AG04449 (cell line): ENCODE data around the gene LZTS3.

Experiments used
- CTCF ChIA-PET: fragments of 350-600 bp; formaldehyde crosslinking; extraction: SDS; loops from one replicate; lab custom pipeline; 2021; ENCODE audit warnings: antibody characterized with exemption; lab: Yijun Ruan, JAX
- POLR2A ChIA-PET: fragments of 400-600, 350-600 bp; formaldehyde crosslinking; extraction: SDS; loops from one replicate; lab custom pipeline; 2020; ENCODE audit warnings: antibody characterized with exemption, inconsistent platforms; lab: Yijun Ruan, JAX
- DNase-seq: peaks from one replicate; pipeline ENCODE4 v3.0.0-alpha.2; 2010; ENCODE audit warnings: low read depth, low spot score
- H3K4me3 ChIP-seq: 2 replicates; pipeline ENCODE4 v1.5.1; 2011; ENCODE audit warnings: low read depth, mild to moderate bottlenecking, control low read depth, low read length
- TF ChIP-seq, protein P1 (sequence below): IDR thresholded peaks from one replicate; pipeline ENCODE4 v1.5.1; 2011; ENCODE audit warnings: mild to moderate bottlenecking, moderate library complexity, low read length, control low read depth, inconsistent platforms; ENCODE audit not compliant: insufficient read depth; ENCODE audit errors: missing control alignments

Gene LZTS3

DNA sequence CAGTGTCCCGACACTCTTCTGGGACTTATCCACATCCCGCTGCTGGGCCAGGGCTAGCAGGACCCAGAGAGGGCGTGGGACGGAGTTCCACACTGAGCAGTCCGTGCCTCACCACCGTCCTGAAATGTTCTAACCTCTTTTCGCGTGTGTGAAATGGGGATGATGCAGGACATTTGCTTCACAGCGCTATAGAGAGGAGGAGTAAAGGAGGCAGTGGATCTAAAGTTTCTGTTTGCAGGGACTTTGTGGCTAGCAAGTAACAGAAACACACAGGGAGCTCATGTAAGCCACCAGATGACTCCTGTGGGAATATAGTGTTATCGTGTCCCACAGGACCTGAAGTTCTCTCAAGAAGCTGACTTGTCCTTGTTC is 36.6 kb upstream of the LZTS3 start:
- TF ChIP-seq, protein P1, sequence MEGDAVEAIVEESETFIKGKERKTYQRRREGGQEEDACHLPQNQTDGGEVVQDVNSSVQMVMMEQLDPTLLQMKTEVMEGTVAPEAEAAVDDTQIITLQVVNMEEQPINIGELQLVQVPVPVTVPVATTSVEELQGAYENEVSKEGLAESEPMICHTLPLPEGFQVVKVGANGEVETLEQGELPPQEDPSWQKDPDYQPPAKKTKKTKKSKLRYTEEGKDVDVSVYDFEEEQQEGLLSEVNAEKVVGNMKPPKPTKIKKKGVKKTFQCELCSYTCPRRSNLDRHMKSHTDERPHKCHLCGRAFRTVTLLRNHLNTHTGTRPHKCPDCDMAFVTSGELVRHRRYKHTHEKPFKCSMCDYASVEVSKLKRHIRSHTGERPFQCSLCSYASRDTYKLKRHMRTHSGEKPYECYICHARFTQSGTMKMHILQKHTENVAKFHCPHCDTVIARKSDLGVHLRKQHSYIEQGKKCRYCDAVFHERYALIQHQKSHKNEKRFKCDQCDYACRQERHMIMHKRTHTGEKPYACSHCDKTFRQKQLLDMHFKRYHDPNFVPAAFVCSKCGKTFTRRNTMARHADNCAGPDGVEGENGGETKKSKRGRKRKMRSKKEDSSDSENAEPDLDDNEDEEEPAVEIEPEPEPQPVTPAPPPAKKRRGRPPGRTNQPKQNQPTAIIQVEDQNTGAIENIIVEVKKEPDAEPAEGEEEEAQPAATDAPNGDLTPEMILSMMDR, result no peak
- DNase-seq, result no peak
- ChIA-PET CTCF (interaction anchor here (1.8 to 8.1 kb wide), 2 partner anchors 11 to 17 kb away, joined by 4 to 74 read pairs; no protein-coding TSS in a partner anchor), POLR2A (no interaction called here)
- peak overlapping the region; percentile 89 for H3K4me3 ChIP-seq

DNA sequence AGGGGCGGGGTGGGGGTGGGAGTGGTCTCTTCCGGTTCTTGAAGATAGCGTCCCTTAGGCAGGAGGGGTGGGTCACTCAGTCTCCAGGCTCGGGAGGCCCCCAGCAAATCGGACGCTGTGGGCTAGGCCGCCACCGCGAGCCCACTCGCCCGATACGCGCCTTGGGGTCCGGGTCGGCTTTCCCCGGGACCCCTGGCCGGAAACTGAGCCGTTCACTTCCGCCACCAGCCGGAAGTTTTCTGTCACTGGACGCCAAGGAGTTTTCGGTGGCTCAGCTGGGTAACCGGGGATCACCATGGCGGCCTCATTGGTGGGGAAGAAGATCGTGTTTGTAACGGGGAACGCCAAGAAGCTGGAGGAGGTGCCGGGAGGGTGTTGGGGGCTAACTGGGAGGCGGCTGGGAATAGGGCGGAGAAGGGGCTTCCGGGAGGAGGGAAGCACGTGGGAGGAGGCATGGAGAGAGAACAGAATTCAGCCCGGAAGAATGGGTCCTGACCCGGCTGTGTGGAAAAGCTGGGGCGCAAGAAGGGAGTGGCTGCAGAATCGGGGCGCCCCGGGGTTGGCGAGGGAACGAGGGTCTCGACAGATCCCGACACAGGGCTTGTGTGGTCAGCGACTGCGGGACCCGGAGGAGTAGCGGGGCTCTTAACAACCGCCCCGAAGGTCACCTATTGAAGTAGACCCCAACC is 36.1 kb upstream of the LZTS3 start, which contains the start of gene ITPA:
Gene ITPA (plus strand): TSS at position 242 of the 689 bp plus-strand sequence. CDS start 54 bp downstream, at position 296.
- peak within 1 kb of the TSS; percentile 89 for H3K4me3 ChIP-seq
- no peak for DNase-seq
- ChIA-PET POLR2A (interaction anchor here (1.4 kb wide), 1 partner anchor 11 kb away, joined by 3 read pairs; no protein-coding TSS in a partner anchor), CTCF (interaction anchor here (1.6 to 8.1 kb wide), 3 partner anchors 11 to 18 kb away, joined by 3 to 74 read pairs (median 4); no protein-coding TSS in a partner anchor)
- TF ChIP-seq, protein P1, result no peak

DNA sequence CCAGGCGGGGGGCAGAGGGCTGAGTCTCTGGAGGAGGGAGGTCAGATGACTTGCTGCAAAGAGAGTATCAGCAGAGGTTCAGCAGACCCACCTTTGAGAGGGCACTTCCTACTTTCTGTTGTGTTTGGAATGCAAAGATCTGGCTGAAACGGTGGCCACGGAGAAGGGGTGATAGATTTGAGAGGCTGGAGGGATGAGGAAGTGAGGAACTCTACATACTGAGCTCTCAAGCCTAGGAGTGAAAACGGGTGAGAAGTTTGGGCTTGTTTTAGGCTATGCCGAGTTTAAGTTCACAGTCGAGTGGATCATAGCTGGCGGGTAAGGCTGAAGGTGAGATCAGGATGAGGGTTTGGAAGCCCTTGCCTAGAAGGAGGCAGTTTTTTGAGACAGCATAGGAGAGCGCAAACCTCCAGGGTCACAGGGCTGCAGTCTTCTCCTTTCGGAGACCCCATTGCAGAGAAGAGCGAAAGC is 35.5 kb upstream of the LZTS3 start:
- ChIA-PET CTCF (interaction anchor here (1.6 to 8.1 kb wide), 2 partner anchors 12 to 15 kb away, joined by 3 to 74 read pairs; no protein-coding TSS in a partner anchor), POLR2A (interaction anchor here (1.4 kb wide), 1 partner anchor 12 kb away, joined by 3 read pairs; no protein-coding TSS in a partner anchor)
- peak overlapping the region; percentile 89 for H3K4me3 ChIP-seq
- no peak for DNase-seq
- TF ChIP-seq, protein P1, result no peak

DNA sequence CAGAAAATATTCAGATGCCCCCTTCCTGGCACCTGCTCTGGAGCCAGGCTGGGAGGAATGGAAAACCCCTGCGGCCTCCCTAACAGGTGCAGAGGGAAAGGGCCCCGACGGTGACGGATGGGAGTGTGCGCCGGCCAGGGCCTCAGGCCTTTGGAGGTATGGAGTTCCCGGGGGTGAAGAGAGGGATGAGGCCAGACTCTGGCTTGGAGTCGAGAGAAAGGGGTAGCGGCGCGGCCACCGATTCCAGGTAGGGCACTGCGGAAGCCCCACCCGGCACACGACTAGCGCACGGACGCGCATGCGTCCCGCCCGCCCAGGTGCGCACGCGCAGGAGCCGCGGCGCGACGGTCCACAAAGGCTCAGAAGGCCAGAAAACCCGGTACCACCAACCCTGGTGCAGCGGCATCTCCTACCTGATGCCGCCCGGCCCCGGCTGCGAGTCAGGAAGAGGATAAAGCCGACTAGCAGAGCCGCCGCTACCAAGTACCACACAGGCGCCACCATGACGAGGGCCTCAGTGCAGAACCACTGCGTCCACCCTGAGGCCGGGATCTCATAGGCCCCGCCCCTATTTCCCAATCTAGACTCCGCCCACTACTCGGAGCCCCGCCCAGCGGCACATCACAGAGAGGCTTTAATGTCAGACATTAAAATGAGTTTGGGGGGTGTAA is 30.9 kb upstream of the LZTS3 start, which contains the start of gene DDRGK1:
Gene DDRGK1 (minus strand): TSS at position 559 of the 671 bp plus-strand sequence. CDS start 55 bp downstream, at position 504.
- peak within 1 kb of the TSS; percentile 93 for H3K4me3 ChIP-seq
- TF ChIP-seq, protein P1, result no peak
- ChIA-PET CTCF (interaction anchor here (2.5 kb wide), 1 partner anchor 15 kb away, joined by 14 read pairs; no protein-coding TSS in a partner anchor), POLR2A (interaction anchor here (1.2 kb wide), 1 partner anchor 35 kb away, joined by 5 read pairs; no protein-coding TSS in a partner anchor)
- no peak for DNase-seq

DNA sequence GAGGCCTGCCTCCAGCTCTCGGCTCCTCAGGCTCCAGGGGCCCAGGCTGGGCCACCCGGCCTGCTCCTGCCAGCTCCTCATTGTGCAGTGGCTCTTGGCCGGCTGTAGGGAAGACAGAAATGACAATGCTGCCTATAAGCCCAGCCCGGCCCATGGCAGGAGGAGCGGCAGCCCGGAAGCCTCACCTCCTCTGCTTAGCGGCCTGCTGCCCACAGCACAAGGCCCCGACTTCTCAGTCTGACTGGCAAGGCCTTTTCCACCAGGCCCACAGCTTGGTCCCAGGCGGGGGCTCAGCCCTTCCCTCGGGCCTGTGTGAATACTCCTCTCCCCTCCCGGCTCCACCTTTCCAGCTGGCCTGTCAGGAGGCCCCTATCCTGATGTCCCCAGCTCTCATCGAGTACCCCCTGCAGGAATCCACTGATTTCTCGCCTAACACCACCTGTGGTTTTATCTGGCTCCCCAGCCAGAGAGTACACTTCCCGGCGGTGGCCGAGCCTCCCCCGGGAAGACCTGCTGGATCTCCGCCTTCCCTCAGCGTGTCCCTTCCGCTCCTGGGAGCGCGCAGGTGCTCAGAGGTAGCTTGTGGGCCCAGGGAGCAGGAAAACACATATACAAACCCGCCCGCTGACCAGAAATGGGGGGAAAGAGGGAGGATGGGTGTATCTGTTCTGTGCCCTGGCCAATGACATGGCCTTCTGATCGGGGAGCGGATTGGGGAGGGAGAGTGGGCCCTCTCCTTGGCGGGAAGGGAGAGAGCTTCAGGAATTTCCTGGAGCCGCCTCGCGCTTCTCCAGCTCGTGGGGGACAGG is 30.2 kb upstream of the LZTS3 start:
- peak overlapping the region; percentile 93 for H3K4me3 ChIP-seq
- DNase-seq, result no peak
- POLR2A ChIA-PET, result interaction anchor here (1.1 to 1.2 kb wide), 2 partner anchors 16 to 36 kb away, joined by 4 to 5 read pairs; no protein-coding TSS in a partner anchor
- CTCF ChIA-PET, result interaction anchor here (0.7 to 2.5 kb wide), 2 partner anchors 16 to 18 kb away, joined by 3 to 14 read pairs; no protein-coding TSS in a partner anchor
- TF ChIP-seq, protein P1, result no peak
